Measurements from ENCODE around the gene NAV2. TPM values are rescaled to one million over a fixed set of nuclear protein-coding genes. Genes with fewer than 3 reads are reported as not detected.

Gene NAV2
- total and polyA plus RNA-seq, 2 donors (not counting 1 experiment from before 2014, with no cell fraction given): 8.1 to 14.0 TPM

DNA sequence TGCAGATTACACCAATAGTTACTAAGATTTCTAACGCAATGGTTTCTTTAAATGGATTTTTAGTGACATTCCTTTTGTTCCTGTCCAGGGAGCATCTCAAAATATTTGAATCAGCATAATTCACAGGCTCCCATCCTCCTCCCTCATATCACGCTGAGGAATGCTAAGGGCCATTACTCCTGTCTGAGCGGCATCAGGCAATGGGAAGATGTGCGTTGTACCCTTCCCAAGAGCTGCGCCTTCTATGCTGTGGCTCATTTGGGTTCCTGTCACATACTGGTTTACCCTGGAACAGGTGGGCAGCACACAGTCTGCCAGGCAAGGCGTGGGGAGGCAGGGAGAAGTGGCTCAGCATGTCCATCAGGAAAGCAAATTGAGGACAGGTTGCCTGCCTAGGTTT is 325.8 kb downstream of the NAV2 start:
- DNase-seq (ENCODE audit: low read depth in 2 of 2): no peak
- peaks cover 2% of the 10 kb centered on the region for H3K36me3 ChIP-seq (ENCODE audit: control insufficient read depth, insufficient read depth, low read length)
- no peak overlapping the region for H3K27ac ChIP-seq (ENCODE audit: insufficient read depth, low read length)
- no peak overlapping the region for H2AFZ ChIP-seq (ENCODE audit: low read length)
- peaks cover 10% of the 10 kb centered on the region for H3K4me1 ChIP-seq (ENCODE audit: control insufficient read depth, extremely low read depth, insufficient read depth, low read length)
- H3K27me3 ChIP-seq (ENCODE audit: control insufficient read depth, insufficient read depth, low read length): no peaks in the 10 kb centered on the region
- H3K9me3 ChIP-seq (ENCODE audit: control insufficient read depth, insufficient read depth, low read depth, low read length): no peaks in the 10 kb centered on the region
- H3K4me2 ChIP-seq (ENCODE audit: extremely low read depth, insufficient read depth, low read length): no peak overlapping the region
- no peaks in the 10 kb centered on the region for H3K79me2 ChIP-seq (ENCODE audit: control insufficient read depth, insufficient read depth, low read length)
- no peaks in the 10 kb centered on the region for H4K20me1 ChIP-seq (ENCODE audit: control insufficient read depth, extremely low read depth, insufficient read depth, low read length)
- TF ChIP-seq EZH2 (IDR thresholded peaks at IDR 0.05; ENCODE audit: low read length, missing control alignments): no peak
- TF ChIP-seq, protein P1, sequence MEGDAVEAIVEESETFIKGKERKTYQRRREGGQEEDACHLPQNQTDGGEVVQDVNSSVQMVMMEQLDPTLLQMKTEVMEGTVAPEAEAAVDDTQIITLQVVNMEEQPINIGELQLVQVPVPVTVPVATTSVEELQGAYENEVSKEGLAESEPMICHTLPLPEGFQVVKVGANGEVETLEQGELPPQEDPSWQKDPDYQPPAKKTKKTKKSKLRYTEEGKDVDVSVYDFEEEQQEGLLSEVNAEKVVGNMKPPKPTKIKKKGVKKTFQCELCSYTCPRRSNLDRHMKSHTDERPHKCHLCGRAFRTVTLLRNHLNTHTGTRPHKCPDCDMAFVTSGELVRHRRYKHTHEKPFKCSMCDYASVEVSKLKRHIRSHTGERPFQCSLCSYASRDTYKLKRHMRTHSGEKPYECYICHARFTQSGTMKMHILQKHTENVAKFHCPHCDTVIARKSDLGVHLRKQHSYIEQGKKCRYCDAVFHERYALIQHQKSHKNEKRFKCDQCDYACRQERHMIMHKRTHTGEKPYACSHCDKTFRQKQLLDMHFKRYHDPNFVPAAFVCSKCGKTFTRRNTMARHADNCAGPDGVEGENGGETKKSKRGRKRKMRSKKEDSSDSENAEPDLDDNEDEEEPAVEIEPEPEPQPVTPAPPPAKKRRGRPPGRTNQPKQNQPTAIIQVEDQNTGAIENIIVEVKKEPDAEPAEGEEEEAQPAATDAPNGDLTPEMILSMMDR (conservative IDR thresholded peaks at IDR 0.05 in 1 of 2, IDR thresholded peaks at IDR 0.05 in 1 of 2; ENCODE audit: low read depth in 1 of 2, low read length in 2 of 2): no peak
- H3K9ac ChIP-seq (ENCODE audit: insufficient read depth, low read length): no peak overlapping the region
- no peak overlapping the region for H3K4me3 ChIP-seq (replicated peaks in 1 of 4; ENCODE audit: control extremely low read depth in 1 of 4, insufficient read depth in 1 of 4, low read depth in 3 of 4, low read length in 4 of 4)

DNA sequence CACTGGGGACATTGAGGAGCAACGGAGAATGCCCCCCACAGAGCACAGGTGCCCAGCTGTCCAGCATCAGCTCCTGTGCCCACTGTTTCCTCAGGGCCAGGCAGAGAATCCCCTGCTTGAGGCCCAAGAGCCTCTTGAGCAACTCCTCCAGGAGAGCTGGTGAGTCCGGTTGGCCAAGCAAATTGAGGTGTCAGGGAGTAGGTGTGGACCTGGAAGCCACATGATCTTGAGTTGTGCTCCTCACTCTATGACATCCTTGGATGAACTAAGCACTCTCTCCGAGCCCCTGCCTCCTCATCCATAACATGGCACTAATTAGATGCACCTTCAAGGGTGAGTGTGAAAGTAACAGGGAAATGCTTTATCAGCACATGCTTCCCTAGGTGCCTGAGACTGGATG is 326.3 kb downstream of the NAV2 start:
- Histone ChIP-seq H3K36me3 (ENCODE audit: control insufficient read depth, insufficient read depth, low read length) (peaks cover 2% of the 10 kb centered on the region), H3K79me2 (ENCODE audit: control insufficient read depth, insufficient read depth, low read length) (no peaks in the 10 kb centered on the region), H3K4me1 (ENCODE audit: control insufficient read depth, extremely low read depth, insufficient read depth, low read length) (peaks cover 10% of the 10 kb centered on the region), H3K9me3 (ENCODE audit: control insufficient read depth, insufficient read depth, low read depth, low read length) (no peaks in the 10 kb centered on the region), H3K4me3 (replicated peaks in 1 of 4; ENCODE audit: control extremely low read depth in 1 of 4, insufficient read depth in 1 of 4, low read depth in 3 of 4, low read length in 4 of 4) (no peak overlapping the region), H2AFZ (ENCODE audit: low read length) (no peak overlapping the region), H3K27ac (ENCODE audit: insufficient read depth, low read length) (no peak overlapping the region), H3K4me2 (ENCODE audit: extremely low read depth, insufficient read depth, low read length) (no peak overlapping the region), H3K27me3 (ENCODE audit: control insufficient read depth, insufficient read depth, low read length) (no peaks in the 10 kb centered on the region), H3K9ac (ENCODE audit: insufficient read depth, low read length) (no peak overlapping the region), H4K20me1 (ENCODE audit: control insufficient read depth, extremely low read depth, insufficient read depth, low read length) (no peaks in the 10 kb centered on the region)
- TF ChIP-seq, protein P1 (conservative IDR thresholded peaks at IDR 0.05 in 1 of 2, IDR thresholded peaks at IDR 0.05 in 1 of 2; ENCODE audit: low read depth in 1 of 2, low read length in 2 of 2): no peak
- no peak for TF ChIP-seq EZH2 (IDR thresholded peaks at IDR 0.05; ENCODE audit: low read length, missing control alignments)
- DNase-seq (ENCODE audit: low read depth in 2 of 2): no peak

DNA sequence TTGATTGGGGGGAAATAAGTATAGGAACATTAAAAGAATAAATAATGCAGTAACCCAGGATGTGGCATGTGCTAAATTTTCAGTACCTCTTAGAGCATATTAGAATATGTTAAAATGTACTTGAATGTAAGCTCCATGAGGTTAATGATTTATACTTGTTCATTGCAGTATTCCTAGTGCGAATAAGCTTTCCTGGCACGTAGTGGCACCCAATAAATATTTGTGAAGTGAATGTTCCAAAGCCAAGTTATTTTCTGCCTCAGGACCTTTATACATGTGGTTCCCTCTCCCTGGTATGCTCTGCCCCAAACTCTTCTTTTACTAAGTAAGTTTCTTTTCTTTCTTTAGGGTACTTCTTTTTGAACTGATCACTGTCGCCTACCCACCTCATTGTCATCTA is 328.9 kb downstream of the NAV2 start:
- Histone ChIP-seq H3K4me3 (replicated peaks in 1 of 4; ENCODE audit: control extremely low read depth in 1 of 4, insufficient read depth in 1 of 4, low read depth in 3 of 4, low read length in 4 of 4) (no peak overlapping the region), H4K20me1 (ENCODE audit: control insufficient read depth, extremely low read depth, insufficient read depth, low read length) (no peaks in the 10 kb centered on the region), H2AFZ (ENCODE audit: low read length) (no peak overlapping the region), H3K9ac (ENCODE audit: insufficient read depth, low read length) (no peak overlapping the region), H3K79me2 (ENCODE audit: control insufficient read depth, insufficient read depth, low read length) (no peaks in the 10 kb centered on the region), H3K4me2 (ENCODE audit: extremely low read depth, insufficient read depth, low read length) (no peak overlapping the region), H3K27me3 (ENCODE audit: control insufficient read depth, insufficient read depth, low read length) (no peaks in the 10 kb centered on the region), H3K36me3 (ENCODE audit: control insufficient read depth, insufficient read depth, low read length) (peaks cover 13% of the 10 kb centered on the region), H3K27ac (ENCODE audit: insufficient read depth, low read length) (no peak overlapping the region), H3K9me3 (ENCODE audit: control insufficient read depth, insufficient read depth, low read depth, low read length) (no peaks in the 10 kb centered on the region), H3K4me1 (ENCODE audit: control insufficient read depth, extremely low read depth, insufficient read depth, low read length) (no peaks in the 10 kb centered on the region)
- DNase-seq (ENCODE audit: low read depth in 2 of 2): peak in 1 of 2 donors; percentile 38
- no peak for TF ChIP-seq EZH2 (IDR thresholded peaks at IDR 0.05; ENCODE audit: low read length, missing control alignments)
- TF ChIP-seq, protein P1 (conservative IDR thresholded peaks at IDR 0.05 in 1 of 2, IDR thresholded peaks at IDR 0.05 in 1 of 2; ENCODE audit: low read depth in 1 of 2, low read length in 2 of 2): no peak
